ENCODE results near the gene ADAMTS14. TPM values are rescaled to one million over a fixed set of nuclear protein-coding genes. Genes with fewer than 3 reads are reported as not detected.
A peak's percentile ranks its signal among the peaks of the same experiment; 100 is the strongest.

The ADAMTS14 gene
- total RNA-seq, 1 donor from 2014 or later = 1.4 TPM

- Mint-ChIP-seq H3K36me3 (no peaks in the 10 kb centered on the region), H3K27ac (peak overlapping the region; percentile 48), H3K4me1 (ENCODE audit: unreplicated experiment) (peaks cover 7% of the 10 kb centered on the region), H3K4me3 (no peak overlapping the region), H3K9me3 (no peaks in the 10 kb centered on the region), H3K27me3 (no peaks in the 10 kb centered on the region)
- no peak for DNase-seq (ENCODE audit: extremely low spot score, unreplicated experiment)
- TF ChIP-seq CTCF (conservative IDR thresholded peaks at IDR 0.05) = no peak
Observed at GRCh38 chr10:70699659-70700174, 27.4 kb downstream of the ADAMTS14 start.

- no peak for DNase-seq (ENCODE audit: extremely low spot score, unreplicated experiment)
- no peak overlapping the region for H3K27ac Mint-ChIP-seq
- H3K27me3 Mint-ChIP-seq = no peaks in the 10 kb centered on the region
- no peaks in the 10 kb centered on the region for H3K36me3 Mint-ChIP-seq
- H3K4me1 Mint-ChIP-seq (ENCODE audit: unreplicated experiment) = peaks cover 11% of the 10 kb centered on the region
- no peak overlapping the region for H3K4me3 Mint-ChIP-seq
- no peaks in the 10 kb centered on the region for H3K9me3 Mint-ChIP-seq
- TF ChIP-seq CTCF (conservative IDR thresholded peaks at IDR 0.05) = no peak
Observed at GRCh38 chr10:70702190-70702763, 30.0 kb downstream of the ADAMTS14 start.

GRCh38 chr10:70704211-70704610 is 31.9 kb downstream of the ADAMTS14 start:
- H3K27ac Mint-ChIP-seq = no peak overlapping the region

GRCh38 chr10:70705121-70705861 is 33.0 kb downstream of the ADAMTS14 start:
- no peaks in the 10 kb centered on the region for H3K27me3 Mint-ChIP-seq
- H3K9me3 Mint-ChIP-seq = no peaks in the 10 kb centered on the region
- H3K36me3 Mint-ChIP-seq = no peaks in the 10 kb centered on the region
- H3K27ac Mint-ChIP-seq = no peak overlapping the region
- no peak for TF ChIP-seq CTCF (conservative IDR thresholded peaks at IDR 0.05)
- DNase-seq (ENCODE audit: extremely low spot score, unreplicated experiment) = no peak
- H3K4me1 Mint-ChIP-seq (ENCODE audit: unreplicated experiment) = peaks cover 4% of the 10 kb centered on the region
- H3K4me3 Mint-ChIP-seq = no peak overlapping the region

More at GRCh38 chr10:70704211-70704610, 31.9 kb downstream of the ADAMTS14 start:
- H3K27me3 Mint-ChIP-seq = no peaks in the 10 kb centered on the region
- H3K36me3 Mint-ChIP-seq = no peaks in the 10 kb centered on the region
- H3K4me1 Mint-ChIP-seq (ENCODE audit: unreplicated experiment) = peaks cover 11% of the 10 kb centered on the region
- no peak for TF ChIP-seq CTCF (conservative IDR thresholded peaks at IDR 0.05)
- no peak for DNase-seq (ENCODE audit: extremely low spot score, unreplicated experiment)
- H3K9me3 Mint-ChIP-seq = no peaks in the 10 kb centered on the region
- H3K4me3 Mint-ChIP-seq = no peak overlapping the region

- H3K27me3 Mint-ChIP-seq = peaks cover 13% of the 10 kb centered on the region
- no peaks in the 10 kb centered on the region for H3K9me3 Mint-ChIP-seq
- no peak for TF ChIP-seq CTCF (conservative IDR thresholded peaks at IDR 0.05)
- peaks cover 16% of the 10 kb centered on the region for H3K4me1 Mint-ChIP-seq (ENCODE audit: unreplicated experiment)
- no peak overlapping the region for H3K27ac Mint-ChIP-seq
- DNase-seq (ENCODE audit: extremely low spot score, unreplicated experiment) = no peak
- no peak overlapping the region for H3K4me3 Mint-ChIP-seq
- H3K36me3 Mint-ChIP-seq = no peaks in the 10 kb centered on the region
Observed at GRCh38 chr10:70711177-70711576, 38.9 kb downstream of the ADAMTS14 start.
